ENCODE measurements around the gene PCDHGB6. TPM values are rescaled to one million over a fixed set of nuclear protein-coding genes. Genes with fewer than 3 reads are reported as not detected.

Gene PCDHGB6
- total RNA-seq, 1 experiment from 2014 or later, result 0.22 TPM

- Histone ChIP-seq H3K9ac (ENCODE audit: low read length) (no peak within 1 kb of the TSS), H3K27ac (ENCODE audit: low read depth, low read length) (no peak within 1 kb of the TSS), H3K4me2 (ENCODE audit: low read length) (no peak within 1 kb of the TSS), H3K4me1 (ENCODE audit: control insufficient read depth in 1 of 2, insufficient read depth in 2 of 2, low read length in 2 of 2) (no peaks in the 10 kb centered on the region), H3K27me3 (ENCODE audit: insufficient read depth, low read length) (no peaks in the 10 kb centered on the region), H2AFZ (ENCODE audit: low read depth, low read length, poor library complexity, severe bottlenecking) (no peak within 1 kb of the TSS), H3K36me3 (ENCODE audit: control insufficient read depth in 1 of 2, insufficient read depth in 2 of 2, low read length in 2 of 2) (no peaks in the 10 kb centered on the region), H3K9me2 (ENCODE audit: insufficient read depth) (no peaks in the 10 kb centered on the region), H4K20me1 (ENCODE audit: insufficient read depth) (no peaks in the 10 kb centered on the region), H3K9me3 (ENCODE audit: control insufficient read depth in 1 of 2, insufficient read depth in 1 of 2, low read depth in 1 of 2, low read length in 2 of 2) (peaks cover 0 to 12% of the 10 kb centered on the region in 2 experiments; a peak in 2 of 4 replicates), H3K79me2 (ENCODE audit: insufficient read depth, low read length) (no peaks in the 10 kb centered on the region), H3K4me3 (replicated peaks in 1 of 2; ENCODE audit: low read depth in 1 of 2, low read length in 2 of 2) (no peak within 1 kb of the TSS)
- BruUV-seq (replicated peaks), result no TSS peak
- intact Hi-C loops (cut with micrococcal nuclease), result no loop called here
- ATAC-seq (no peak), DNase-seq (ENCODE audit: low read depth, low spot score) (no peak)
- RAD21 ChIA-PET (ENCODE audit: low non-redundant PET in 1 of 2, low total read pairs in 2 of 2, uncharacterized antibody in 2 of 2, unreplicated experiment in 2 of 2), result interaction anchor here in 1 of 2 experiments (0.6 kb wide), 1 partner anchor 266 kb away, joined by 3 read pairs; no protein-coding TSS in a partner anchor
- POLR2A ChIA-PET, result no interaction called here
- TF ChIP-seq RAD21 (IDR thresholded peaks at IDR 0.05; ENCODE audit: low read depth) (0 out of 2 replicates have a peak, but pooled peaks have one; percentile 10), ZFX (IDR thresholded peaks at IDR 0.05) (no peak)
- CTCF ChIA-PET, result interaction anchor here (1.1 to 1.4 kb wide), 2 partner anchors 188 to 194 kb away, joined by 3 to 6 read pairs; no protein-coding TSS in a partner anchor
Measured at GRCh38 chr5:141369994-141370848, 37.6 kb upstream of the PCDHGB6 start, which contains the start of gene PCDHGB3. Gene PCDHGB3, plus strand, starts transcription at chr5:141370242. Its CDS starts 153 bp downstream, at chr5:141370395.

GRCh38 chr5:141371572-141372475, 36.0 kb upstream of the PCDHGB6 start:
- ChIA-PET CTCF (no interaction called here), POLR2A (no interaction called here), RAD21 (ENCODE audit: low non-redundant PET in 1 of 2, low total read pairs in 2 of 2, uncharacterized antibody in 2 of 2, unreplicated experiment in 2 of 2) (no interaction called here)
- ATAC-seq (no peak), DNase-seq (ENCODE audit: low read depth, low spot score) (no peak)
- TF ChIP-seq CBX3 (IDR thresholded peaks at IDR 0.05; ENCODE audit: low read depth) (no peak), POLR2A (IDR thresholded peaks at IDR 0.05; ENCODE audit: borderline replicate concordance, extremely low read depth, insufficient read depth, insufficient read length) (no peak)
- Histone ChIP-seq H3K27me3 (ENCODE audit: insufficient read depth, low read length) (no peaks in the 10 kb centered on the region), H3K27ac (ENCODE audit: low read depth, low read length) (no peak overlapping the region), H4K20me1 (ENCODE audit: insufficient read depth) (no peaks in the 10 kb centered on the region), H3K79me2 (ENCODE audit: insufficient read depth, low read length) (no peaks in the 10 kb centered on the region), H3K9ac (ENCODE audit: low read length) (no peak overlapping the region), H3K4me2 (ENCODE audit: low read length) (no peak overlapping the region), H3K9me3 (ENCODE audit: control insufficient read depth in 1 of 2, insufficient read depth in 1 of 2, low read depth in 1 of 2, low read length in 2 of 2) (peaks cover 0 to 12% of the 10 kb centered on the region in 2 experiments; a peak in 2 of 4 replicates), H2AFZ (ENCODE audit: low read depth, low read length, poor library complexity, severe bottlenecking) (no peak overlapping the region), H3K4me3 (replicated peaks in 1 of 2; ENCODE audit: low read depth in 1 of 2, low read length in 2 of 2) (no peak overlapping the region), H3K36me3 (ENCODE audit: control insufficient read depth in 1 of 2, insufficient read depth in 2 of 2, low read length in 2 of 2) (no peaks in the 10 kb centered on the region), H3K4me1 (ENCODE audit: control insufficient read depth in 1 of 2, insufficient read depth in 2 of 2, low read length in 2 of 2) (no peaks in the 10 kb centered on the region), H3K9me2 (ENCODE audit: insufficient read depth) (no peaks in the 10 kb centered on the region)
- no TSS peak for BruUV-seq (replicated peaks)
- intact Hi-C loops (cut with micrococcal nuclease), result no loop called here

All from HCT116 (cell line).